OCI-LY7 (cell line): ENCODE data around the gene CAPSL. TPM values are rescaled to one million over a fixed set of nuclear protein-coding genes. Genes with fewer than 3 reads are reported as not detected.

ENCODE experiments used
- BruUV-seq: library from RNA; stranded (reverse); fragments of 400-500 nt; replicated peaks from 2 replicates; lab custom pipeline; 2021; lab: Mats Ljungman, UMichigan
- CTCF ChIA-PET: fragments of 300-600 bp; sonication (Branson Sonifier 250); formaldehyde crosslinking; loops from one replicate; lab custom pipeline; 2022; ENCODE audit warnings: antibody characterized with exemption; ENCODE audit not compliant: unreplicated experiment; lab: Charles Lee
- POLR2A ChIA-PET: fragments of 300-600 bp; sonication (Branson Sonifier 250); formaldehyde crosslinking; loops from one replicate; lab custom pipeline; 2022; ENCODE audit warnings: antibody characterized with exemption; lab: Charles Lee
- DNase-seq: peaks from one replicate; pipeline ENCODE4 v3.0.0-alpha.2; 2015; ENCODE audit warnings: low spot score
- H2AFZ ChIP-seq: fragments of 200-600 bp; sonication (generic), shearing (Covaris generic); 2 replicates; pipeline ENCODE4 v1.6.1; 2014; ENCODE audit warnings: mild to moderate bottlenecking, antibody characterized with exemption, low read length, moderate library complexity
- H3K27ac ChIP-seq: fragments of 200-600 bp; sonication (generic); 2 replicates; pipeline ENCODE4 v1.5.1; 2014; ENCODE audit warnings: mixed run types, low read depth, mild to moderate bottlenecking, moderate library complexity, low read length, inconsistent platforms; ENCODE audit not compliant: poor library complexity, severe bottlenecking
- H3K36me3 ChIP-seq: fragments of 200-600 bp; sonication (generic); 2 replicates; pipeline ENCODE4 v1.6.1; 2014; ENCODE audit warnings: mild to moderate bottlenecking, antibody characterized with exemption, low read length, moderate library complexity, mixed read lengths; ENCODE audit not compliant: insufficient read depth
- H3K4me1 ChIP-seq: fragments of 200-600 bp; sonication (generic); 2 replicates; pipeline ENCODE4 v1.5.1; 2014; ENCODE audit warnings: mild to moderate bottlenecking, low read length; ENCODE audit not compliant: insufficient read depth, poor library complexity, severe bottlenecking
- H3K4me2 ChIP-seq: fragments of 200-600 bp; sonication (generic); 2 replicates; pipeline ENCODE4 v1.6.1; 2014; ENCODE audit warnings: mild to moderate bottlenecking, low read length
- H3K4me3 ChIP-seq: fragments of 200-600 bp; sonication (generic); 2 replicates; pipeline ENCODE4 v1.5.1; 2014; ENCODE audit warnings: mild to moderate bottlenecking, low read depth, low read length; ENCODE audit not compliant: poor library complexity, severe bottlenecking
- H3K79me2 ChIP-seq: fragments of 200-600 bp; sonication (generic); 2 replicates; pipeline ENCODE4 v1.6.1; 2016; ENCODE audit warnings: low read depth, mild to moderate bottlenecking, low read length, moderate library complexity, mixed read lengths; ENCODE audit not compliant: insufficient read depth
- H3K9me2 ChIP-seq: fragments of 200-600 bp; sonication (generic); 2 replicates; pipeline ENCODE4 v1.6.1; 2016; ENCODE audit warnings: mild to moderate bottlenecking, low read length, mixed read lengths; ENCODE audit not compliant: insufficient read depth
- H3K9me3 ChIP-seq: fragments of 200-600 bp; sonication (generic); 2 replicates; pipeline ENCODE4 v1.6.1; 2014; ENCODE audit warnings: mild to moderate bottlenecking, mixed run types, low read length, mixed read lengths
- H4K20me1 ChIP-seq: fragments of 200-600 bp; sonication (generic); 2 replicates; pipeline ENCODE4 v1.6.1; 2014; ENCODE audit warnings: mild to moderate bottlenecking, antibody characterized with exemption, low read length, moderate library complexity, mixed read lengths; ENCODE audit not compliant: insufficient read depth
- EZH2phosphoT487 ChIP-seq: fragments of 200-600 bp; sonication (generic); IDR thresholded peaks from 2 replicates; pipeline ENCODE4 v1.6.1; 2018; ENCODE audit warnings: low read depth, borderline replicate concordance, mild to moderate bottlenecking, mixed run types, antibody characterized with exemption, low read length, moderate library complexity, mixed read lengths
- intact Hi-C: fragments of 100-400 bp; cut with micrococcal nuclease; formaldehyde crosslinking; loops from one replicate; pipeline ENCODE4 v1.10.0; 2022; ENCODE audit not compliant: unreplicated experiment
- total RNA-seq, 2 experiments: library from RNA; depleted of rRNA in 1 of 2; stranded (reverse); fragments of >200 nt in 1 of 2; shearing (Covaris generic) in 1 of 2; gene quantifications; 2 replicates each; pipeline ENCODE4 v1.2.3, GENCODE V29; 2014 to 2022
- TF ChIP-seq, protein P1 (sequence below): fragments of 200-600 bp; sonication (generic); conservative IDR thresholded peaks from 2 replicates; pipeline ENCODE4 v1.5.1; 2014; ENCODE audit warnings: mild to moderate bottlenecking, antibody characterized with exemption, low read length, moderate library complexity, mixed read lengths

CAPSL gene
- total RNA-seq, 2 experiments from 2014 or later = 4.7 TPM; not detected in 1

DNA sequence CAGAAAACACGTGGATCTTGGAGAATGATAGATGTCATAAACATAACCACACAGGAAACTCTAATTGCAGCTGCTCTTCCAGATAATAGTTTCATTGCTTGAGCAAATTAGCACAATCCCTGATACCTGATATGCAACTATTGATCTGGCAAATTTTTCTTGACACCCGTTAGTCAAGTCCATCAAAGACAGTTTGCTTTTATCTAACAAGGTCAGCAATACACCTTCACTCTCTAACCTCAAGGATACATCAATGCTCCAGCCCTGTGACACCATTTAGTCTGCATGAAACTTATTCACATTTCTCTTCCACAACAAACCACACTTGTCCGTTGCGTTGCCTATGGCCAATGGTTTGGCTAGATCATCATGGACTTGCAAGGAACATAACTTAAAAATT, 36.1 kb upstream of the CAPSL start:
- CTCF ChIA-PET = no interaction called here
- H3K4me2 ChIP-seq = no peak overlapping the region
- H4K20me1 ChIP-seq = no peaks in the 10 kb centered on the region
- no peak overlapping the region for H3K4me3 ChIP-seq
- no peaks in the 10 kb centered on the region for H3K79me2 ChIP-seq
- no peak overlapping the region for H3K27ac ChIP-seq
- H3K9me3 ChIP-seq = no peaks in the 10 kb centered on the region
- POLR2A ChIA-PET = no interaction called here
- no TSS peak for BruUV-seq
- H3K36me3 ChIP-seq = no peaks in the 10 kb centered on the region
- H3K9me2 ChIP-seq = no peaks in the 10 kb centered on the region
- no peaks in the 10 kb centered on the region for H3K4me1 ChIP-seq
- no peak for TF ChIP-seq EZH2phosphoT487
- TF ChIP-seq, protein P1, sequence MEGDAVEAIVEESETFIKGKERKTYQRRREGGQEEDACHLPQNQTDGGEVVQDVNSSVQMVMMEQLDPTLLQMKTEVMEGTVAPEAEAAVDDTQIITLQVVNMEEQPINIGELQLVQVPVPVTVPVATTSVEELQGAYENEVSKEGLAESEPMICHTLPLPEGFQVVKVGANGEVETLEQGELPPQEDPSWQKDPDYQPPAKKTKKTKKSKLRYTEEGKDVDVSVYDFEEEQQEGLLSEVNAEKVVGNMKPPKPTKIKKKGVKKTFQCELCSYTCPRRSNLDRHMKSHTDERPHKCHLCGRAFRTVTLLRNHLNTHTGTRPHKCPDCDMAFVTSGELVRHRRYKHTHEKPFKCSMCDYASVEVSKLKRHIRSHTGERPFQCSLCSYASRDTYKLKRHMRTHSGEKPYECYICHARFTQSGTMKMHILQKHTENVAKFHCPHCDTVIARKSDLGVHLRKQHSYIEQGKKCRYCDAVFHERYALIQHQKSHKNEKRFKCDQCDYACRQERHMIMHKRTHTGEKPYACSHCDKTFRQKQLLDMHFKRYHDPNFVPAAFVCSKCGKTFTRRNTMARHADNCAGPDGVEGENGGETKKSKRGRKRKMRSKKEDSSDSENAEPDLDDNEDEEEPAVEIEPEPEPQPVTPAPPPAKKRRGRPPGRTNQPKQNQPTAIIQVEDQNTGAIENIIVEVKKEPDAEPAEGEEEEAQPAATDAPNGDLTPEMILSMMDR = no peak
- no peak overlapping the region for H2AFZ ChIP-seq
- no peak for DNase-seq
- intact Hi-C loops = no loop called here

DNA sequence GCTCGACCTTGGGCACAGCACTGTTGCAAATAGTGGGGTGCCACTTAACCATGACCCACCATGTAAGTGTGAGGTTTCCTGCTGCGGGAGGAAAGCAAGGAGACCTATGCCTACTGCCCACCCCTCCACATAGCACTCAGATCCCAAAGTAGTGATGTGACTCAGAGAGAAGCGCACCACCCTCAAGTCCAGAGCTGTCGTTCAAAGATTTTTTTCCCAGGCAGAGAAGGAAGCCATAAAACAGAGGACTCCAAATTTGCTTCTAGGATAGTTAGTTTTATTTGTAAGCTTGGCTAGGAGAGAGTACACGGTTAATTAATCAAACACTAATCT, 33.4 kb upstream of the CAPSL start:
- no peak for TF ChIP-seq EZH2phosphoT487
- TF ChIP-seq, protein P1 = no peak
- H3K9me2 ChIP-seq = no peaks in the 10 kb centered on the region
- no peaks in the 10 kb centered on the region for H3K79me2 ChIP-seq
- no TSS peak for BruUV-seq
- POLR2A ChIA-PET = interaction anchor here (0.7 kb wide), 1 partner anchor 16 kb away, joined by 4 read pairs; no protein-coding TSS in a partner anchor
- DNase-seq = no peak
- no peak overlapping the region for H3K4me3 ChIP-seq
- no peaks in the 10 kb centered on the region for H4K20me1 ChIP-seq
- H3K9me3 ChIP-seq = no peaks in the 10 kb centered on the region
- no peaks in the 10 kb centered on the region for H3K4me1 ChIP-seq
- no peak overlapping the region for H2AFZ ChIP-seq
- no peaks in the 10 kb centered on the region for H3K36me3 ChIP-seq
- intact Hi-C loops = no loop called here
- H3K4me2 ChIP-seq = no peak overlapping the region
- no peak overlapping the region for H3K27ac ChIP-seq
- CTCF ChIA-PET = no interaction called here

DNA sequence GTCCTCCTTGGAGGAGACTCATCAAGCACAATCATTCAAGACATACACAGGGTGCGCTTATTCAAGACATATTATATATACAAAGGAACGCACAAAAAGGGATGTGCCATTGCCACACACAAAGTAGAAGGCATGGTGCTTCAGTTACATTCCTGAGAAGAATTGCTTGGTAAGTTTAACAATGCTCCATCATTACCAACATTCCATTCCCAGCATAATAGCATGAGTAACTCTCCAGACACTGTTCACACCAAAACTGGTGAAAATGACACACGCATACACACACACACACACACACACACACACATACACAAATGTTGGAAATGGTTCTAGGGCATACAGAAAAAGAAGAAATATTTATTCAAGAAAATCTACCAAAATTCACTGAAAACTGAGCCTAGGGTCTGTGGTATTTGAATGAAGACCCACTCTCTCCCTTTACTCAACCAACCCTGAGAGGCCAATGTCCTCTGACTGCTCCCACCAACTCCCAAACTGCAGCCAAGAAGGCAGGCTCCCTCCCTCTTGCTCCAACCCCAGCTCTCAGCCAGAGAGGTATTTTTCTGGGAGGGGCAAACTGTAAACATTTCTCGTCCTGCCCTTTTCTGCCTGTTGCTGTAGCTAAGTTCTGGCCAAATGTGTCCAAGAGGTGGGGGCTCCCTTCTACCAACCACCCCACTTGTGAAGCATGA, 32.9 kb upstream of the CAPSL start:
- CTCF ChIA-PET = no interaction called here
- H3K36me3 ChIP-seq = no peaks in the 10 kb centered on the region
- BruUV-seq = no TSS peak
- no peaks in the 10 kb centered on the region for H3K9me2 ChIP-seq
- H2AFZ ChIP-seq = no peak overlapping the region
- DNase-seq = no peak
- H3K79me2 ChIP-seq = no peaks in the 10 kb centered on the region
- TF ChIP-seq, protein P1 = no peak
- no peak for TF ChIP-seq EZH2phosphoT487
- H3K4me3 ChIP-seq = no peak overlapping the region
- intact Hi-C loops = no loop called here
- no peak overlapping the region for H3K27ac ChIP-seq
- no peaks in the 10 kb centered on the region for H3K4me1 ChIP-seq
- POLR2A ChIA-PET = interaction anchor here (0.7 kb wide), 1 partner anchor 17 kb away, joined by 4 read pairs; no protein-coding TSS in a partner anchor
- H3K9me3 ChIP-seq = no peaks in the 10 kb centered on the region
- H4K20me1 ChIP-seq = no peaks in the 10 kb centered on the region
- no peak overlapping the region for H3K4me2 ChIP-seq
